ENCODE measurements around the gene KRTAP3-3.
"Not testable (repeated sequence)": the region's sequence is repeated elsewhere in the genome, so short reads cannot be mapped to it uniquely, and the experiment has no call there.

The KRTAP3-3 gene

GRCh38 chr17:41004397-41004796 is 10.4 kb upstream of the KRTAP3-3 start:
- DNase-seq: no peak

- no peak for DNase-seq
Observed at GRCh38 chr17:41003926-41004325, 10.0 kb upstream of the KRTAP3-3 start.

- no peak for DNase-seq
Observed at GRCh38 chr17:41002814-41003213, 8.8 kb upstream of the KRTAP3-3 start.

GRCh38 chr17:41001795-41002194 is 7.8 kb upstream of the KRTAP3-3 start:
- no peak for DNase-seq

- not testable (repeated sequence) for DNase-seq
Observed at GRCh38 chr17:40999563-40999962, 5.6 kb upstream of the KRTAP3-3 start, which contains the start of gene KRTAP3-2. Gene KRTAP3-2 (minus strand): TSS chr17:40999906. CDS start chr17:40999853, 53 bp downstream.

- no peak for DNase-seq
Observed at GRCh38 chr17:40997361-40997760, 3.4 kb upstream of the KRTAP3-3 start.

- no peak for DNase-seq
Observed at GRCh38 chr17:40996829-40997228, 2.9 kb upstream of the KRTAP3-3 start.

GRCh38 chr17:40995116-40995515 is 1.2 kb upstream of the KRTAP3-3 start:
- no peak for DNase-seq

- DNase-seq: no peak
Observed at GRCh38 chr17:40993084-40993483, 880 bp downstream of the KRTAP3-3 start.

GRCh38 chr17:40992666-40993065 is 1.3 kb downstream of the KRTAP3-3 start:
- DNase-seq: no peak

GRCh38 chr17:40986920-40987319 is 7.0 kb downstream of the KRTAP3-3 start:
- no peak for DNase-seq

GRCh38 chr17:40984226-40984625 is 9.7 kb downstream of the KRTAP3-3 start, which contains the start of gene KRT40:
Gene KRT40 (minus strand): TSS chr17:40984326. CDS start chr17:40984273, 53 bp downstream.
- no peak for DNase-seq

GRCh38 chr17:40981115-40981514 is 12.8 kb downstream of the KRTAP3-3 start:
- DNase-seq: no peak

GRCh38 chr17:40980596-40980995 is 13.4 kb downstream of the KRTAP3-3 start:
- DNase-seq: peak in 17 of 56 donors; percentile 1 to 36 (median 9)

- DNase-seq: no peak
Observed at GRCh38 chr17:40980117-40980516, 13.8 kb downstream of the KRTAP3-3 start.

GRCh38 chr17:40978575-40979151 is 15.3 kb downstream of the KRTAP3-3 start:
- DNase-seq: no peak

- no peak for DNase-seq
Observed at GRCh38 chr17:40975516-40975915, 18.4 kb downstream of the KRTAP3-3 start.

GRCh38 chr17:40974366-40974765 is 19.6 kb downstream of the KRTAP3-3 start:
- no peak for DNase-seq

- no peak for DNase-seq
Observed at GRCh38 chr17:40967582-40967981, 26.4 kb downstream of the KRTAP3-3 start.

GRCh38 chr17:40966848-40967247 is 27.1 kb downstream of the KRTAP3-3 start, which contains the start of gene KRT39:
Gene KRT39 (minus strand): TSS chr17:40966948. CDS start chr17:40966856, 92 bp downstream.
- no peak for DNase-seq

GRCh38 chr17:40963838-40964237 is 30.1 kb downstream of the KRTAP3-3 start:
- DNase-seq: no peak

GRCh38 chr17:40962059-40962561 is 31.9 kb downstream of the KRTAP3-3 start:
- no peak for DNase-seq

- DNase-seq: no peak
Observed at GRCh38 chr17:40961591-40961990, 32.4 kb downstream of the KRTAP3-3 start.

All from nucleus accumbens (tissue), 56 donors.